ENCODE results near the gene CDC34.

CDC34 gene

DNA sequence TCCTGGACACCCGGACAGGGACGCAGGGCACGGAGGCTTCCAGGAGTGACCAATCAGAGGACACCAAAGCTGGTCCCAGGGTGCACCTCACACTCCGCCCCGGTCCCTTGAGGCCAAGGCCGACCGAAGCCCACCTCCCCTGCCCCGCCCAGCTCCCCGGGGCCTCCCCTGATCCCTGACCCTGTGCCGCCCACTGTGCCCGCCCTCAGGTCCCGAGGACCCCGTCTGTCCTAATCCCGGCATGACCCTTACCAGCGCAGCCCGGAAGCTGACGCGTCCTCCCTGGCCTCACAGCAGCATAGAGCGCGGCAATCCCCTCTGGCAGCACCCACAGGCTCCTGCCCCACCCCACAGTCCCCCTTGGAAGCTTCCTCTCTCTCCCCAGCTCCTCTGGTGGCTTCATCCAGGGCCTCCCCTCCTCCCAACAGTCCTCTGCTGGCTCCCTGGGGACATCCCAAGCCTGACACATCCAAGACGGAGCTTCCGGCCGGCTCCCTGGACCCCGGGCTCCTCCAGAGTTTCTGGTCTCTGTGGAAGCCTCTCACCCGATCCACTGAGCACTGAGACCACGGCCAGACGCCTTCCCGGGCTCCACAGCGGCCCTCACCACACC lies 7.4 kb upstream of the CDC34 start:
- no peak for DNase-seq

DNA sequence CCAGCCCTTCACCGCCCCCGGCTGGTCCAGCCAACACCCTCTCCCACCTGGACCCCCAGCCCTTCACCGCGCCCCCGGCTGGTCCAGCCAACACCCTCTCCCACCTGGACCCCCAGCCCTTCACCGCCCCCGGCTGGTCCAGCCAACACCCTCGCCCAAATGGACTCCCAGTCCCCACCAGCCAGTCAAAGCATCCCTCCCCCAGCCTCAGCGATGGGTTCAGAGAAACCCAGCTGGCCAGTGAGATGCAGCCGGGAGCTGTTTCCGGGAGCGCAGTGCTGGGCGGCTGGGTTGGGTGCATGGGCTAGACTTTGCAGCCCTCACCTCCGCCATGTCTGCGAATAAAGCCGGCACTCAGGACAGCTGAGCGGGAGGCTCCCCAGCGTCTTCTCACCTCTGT lies 6.5 kb upstream of the CDC34 start:
- DNase-seq: no peak

DNA sequence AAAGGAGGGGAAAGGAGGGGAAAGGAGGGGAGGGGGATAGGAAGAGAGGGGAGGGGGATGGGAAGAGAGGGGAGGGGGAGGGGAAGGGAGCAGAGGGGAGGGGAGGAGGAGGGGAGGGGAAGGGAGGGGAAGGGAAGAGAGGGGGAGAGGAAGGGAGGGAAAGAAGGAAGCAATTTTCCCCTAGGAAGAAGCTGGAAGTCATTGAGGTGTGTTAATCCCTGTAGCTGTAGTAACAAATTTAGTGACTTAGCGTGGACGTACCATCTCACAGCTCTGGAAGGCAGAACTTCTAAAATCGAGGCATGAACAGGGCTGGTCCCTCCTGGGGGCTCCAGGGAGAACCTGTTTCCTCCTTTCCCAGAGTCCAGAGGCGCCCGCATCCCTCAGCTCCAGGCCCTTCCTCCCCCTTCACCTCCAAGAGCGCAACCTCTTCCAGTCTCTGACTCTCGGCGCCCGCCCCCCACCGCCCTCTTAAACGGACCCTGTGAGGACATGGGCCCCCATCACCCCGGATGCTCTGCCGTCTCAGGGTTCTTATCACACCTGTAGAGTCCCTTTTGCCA lies 5.6 kb upstream of the CDC34 start:
- DNase-seq: no peak

DNA sequence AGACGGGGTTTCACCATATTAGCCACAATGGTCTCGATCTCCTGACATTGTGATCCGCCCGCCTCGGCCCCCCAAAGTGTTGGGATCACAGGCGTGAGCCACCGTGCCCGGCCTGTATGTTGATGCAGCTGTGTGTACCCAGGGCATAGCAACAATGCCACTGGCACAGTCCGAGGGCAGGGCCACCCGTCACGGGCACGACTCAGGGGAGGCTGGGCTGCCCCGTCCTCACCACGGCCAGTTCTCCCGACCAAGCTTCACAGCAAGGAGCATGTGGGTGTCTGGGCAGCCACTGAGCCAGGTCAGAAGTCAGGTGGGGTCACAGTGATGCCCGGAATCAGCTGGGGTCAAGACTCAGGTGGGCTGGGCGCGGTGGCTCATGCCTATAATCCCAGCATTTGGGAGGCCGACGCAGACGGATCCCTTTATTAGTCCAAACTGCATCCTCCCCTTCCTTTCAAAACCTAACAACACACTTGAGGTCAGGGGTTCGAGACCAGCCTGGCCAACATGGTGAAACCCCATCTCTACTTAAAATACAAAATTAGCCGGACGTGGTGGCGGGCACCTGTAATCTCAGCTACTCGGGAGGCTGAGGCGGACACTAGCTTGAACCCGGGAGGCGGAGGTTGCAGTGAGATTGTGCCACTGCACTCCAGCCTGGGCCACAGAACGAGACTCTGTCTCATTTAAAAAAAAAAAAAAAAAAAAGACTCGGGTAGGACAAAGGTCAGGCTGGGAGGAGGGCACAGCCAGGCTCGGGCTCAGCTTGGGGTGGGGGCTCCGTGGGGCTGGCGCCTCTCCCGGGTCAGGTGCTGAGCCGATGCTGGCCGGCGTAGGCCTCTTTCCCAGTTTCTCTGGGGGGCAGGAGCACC lies 1.2 kb upstream of the CDC34 start:
- DNase-seq: no peak

DNA sequence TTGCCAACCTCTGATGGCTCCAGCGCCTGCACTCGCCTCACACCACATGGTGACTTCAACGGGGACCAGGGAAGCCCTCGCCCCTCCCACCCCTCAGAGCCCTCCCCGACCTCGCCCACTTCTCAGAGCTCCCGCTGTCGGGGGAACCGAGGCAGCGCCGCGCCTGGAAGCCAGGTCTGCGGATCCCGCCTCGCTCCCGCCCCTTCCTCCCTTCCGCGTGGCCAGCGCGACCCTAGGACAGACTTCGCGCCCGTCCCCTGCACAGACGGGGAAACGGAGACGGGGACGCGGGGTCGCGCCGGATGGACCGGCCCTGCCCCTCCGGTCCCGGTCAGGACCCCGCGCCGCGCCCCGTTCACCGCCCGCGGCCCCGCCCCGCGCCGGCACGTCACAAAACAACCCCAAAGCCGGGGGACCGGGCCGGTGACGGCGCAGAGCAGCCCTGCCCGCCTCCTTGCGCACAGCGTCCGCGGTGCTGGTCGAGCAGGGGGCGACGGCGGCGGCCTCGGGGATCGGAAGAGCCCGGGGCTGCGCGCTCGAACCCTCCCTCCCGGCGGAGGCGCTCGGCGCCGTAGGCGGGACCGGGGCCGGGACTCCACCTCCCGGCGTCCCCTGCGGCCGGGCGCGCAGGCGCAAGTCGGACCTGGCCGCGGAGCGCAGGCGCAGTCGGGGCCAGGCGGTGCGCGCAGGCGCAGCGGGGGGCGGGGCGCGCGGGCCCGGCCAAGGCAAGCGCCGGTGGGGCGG lies 379 bp upstream of the CDC34 start:
- DNase-seq: peak; percentile 80

DNA sequence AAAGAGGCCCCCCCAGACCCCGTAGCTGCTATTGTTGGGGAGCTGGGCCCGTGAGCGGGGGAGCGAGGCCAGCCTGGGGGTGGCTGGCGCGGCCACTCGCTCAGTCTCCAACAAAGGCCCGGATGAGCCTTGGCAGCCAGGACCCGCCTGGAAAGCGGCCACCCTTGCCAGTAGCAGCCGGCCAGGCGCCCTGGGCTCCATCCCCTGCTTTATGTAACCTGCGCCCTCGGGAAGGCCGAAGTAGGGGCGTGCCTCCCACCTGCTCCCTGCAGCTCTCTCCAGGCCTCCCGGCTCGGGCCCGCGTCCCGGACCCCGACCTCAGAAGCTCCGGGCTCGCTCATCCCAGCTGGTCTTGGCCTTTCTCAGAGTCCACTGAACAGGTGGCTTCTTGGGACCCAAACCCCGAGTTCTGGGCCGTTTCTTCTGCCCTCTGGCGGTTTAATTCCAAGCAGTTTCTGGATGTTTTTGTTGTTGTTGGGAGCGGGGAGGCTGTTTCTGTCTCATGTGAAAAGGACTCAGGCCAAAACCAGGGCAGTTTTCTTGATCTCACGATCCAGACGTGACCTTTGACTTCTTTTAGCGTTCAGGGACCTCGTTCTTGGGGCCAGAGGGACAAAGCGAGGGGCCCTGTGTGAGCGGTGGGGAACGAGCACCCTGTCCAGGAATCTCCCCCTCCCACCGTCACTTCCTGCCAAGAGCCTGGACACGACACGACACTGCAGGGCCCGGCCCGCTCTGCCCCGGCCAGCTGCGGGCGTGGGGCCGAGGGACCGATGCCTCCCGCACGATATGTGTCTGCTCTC lies 1.2 kb downstream of the CDC34 start:
- DNase-seq: no peak

DNA sequence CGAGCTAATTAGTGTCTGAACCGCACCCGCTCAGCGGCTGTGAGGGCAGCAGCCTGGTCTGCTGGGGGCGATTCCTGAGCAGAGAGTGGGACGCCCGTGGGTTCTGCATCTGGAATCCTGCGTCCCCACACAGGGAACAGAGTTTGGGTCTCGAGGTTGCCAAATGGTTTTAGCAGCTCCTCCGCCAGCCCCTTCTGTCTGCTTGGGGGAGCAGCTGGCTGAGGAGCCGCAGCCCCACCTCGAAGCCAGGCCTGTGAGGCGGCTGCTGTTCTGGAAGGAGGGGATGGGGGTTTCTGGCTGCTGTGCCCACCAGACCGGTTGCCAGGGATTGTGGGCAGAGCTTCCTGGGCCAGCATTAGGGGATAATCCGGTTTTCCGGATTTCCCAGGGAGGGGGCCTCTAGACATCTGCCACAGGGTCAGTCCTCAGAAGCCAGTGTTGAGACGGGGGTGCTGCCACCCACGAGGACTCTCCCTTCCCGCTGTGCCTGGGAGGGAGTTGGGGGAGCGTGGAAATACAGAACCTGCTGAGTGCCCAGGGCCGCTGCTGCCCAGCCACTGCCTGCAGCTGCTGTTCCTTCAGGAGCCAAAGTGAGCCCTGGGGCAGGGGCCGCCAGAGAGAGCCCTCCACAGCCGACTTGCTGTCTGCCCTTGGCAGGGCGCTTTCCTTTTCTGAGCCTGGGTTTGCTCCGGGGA lies 2.0 kb downstream of the CDC34 start:
- no peak for DNase-seq

DNA sequence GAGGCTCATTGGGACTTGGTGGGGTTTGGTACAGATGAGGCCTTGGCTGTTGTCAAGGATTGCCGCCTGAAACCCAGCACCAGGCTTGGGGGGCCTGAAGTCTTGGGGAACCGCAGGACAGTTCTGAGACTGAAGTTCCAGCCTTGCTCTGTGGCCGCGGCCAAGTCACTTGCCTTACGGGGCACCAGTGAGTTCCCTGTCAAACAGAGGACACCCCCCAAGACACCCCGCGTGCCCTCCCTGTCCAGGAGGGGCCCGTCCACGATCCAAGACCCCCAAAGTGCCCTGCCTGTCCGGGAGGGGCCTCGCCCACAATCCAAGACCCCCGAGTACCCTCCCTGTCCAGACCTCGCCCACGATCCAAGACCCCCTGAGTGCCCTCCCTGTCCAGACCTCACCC lies 2.5 kb downstream of the CDC34 start:
- no peak for DNase-seq

DNA sequence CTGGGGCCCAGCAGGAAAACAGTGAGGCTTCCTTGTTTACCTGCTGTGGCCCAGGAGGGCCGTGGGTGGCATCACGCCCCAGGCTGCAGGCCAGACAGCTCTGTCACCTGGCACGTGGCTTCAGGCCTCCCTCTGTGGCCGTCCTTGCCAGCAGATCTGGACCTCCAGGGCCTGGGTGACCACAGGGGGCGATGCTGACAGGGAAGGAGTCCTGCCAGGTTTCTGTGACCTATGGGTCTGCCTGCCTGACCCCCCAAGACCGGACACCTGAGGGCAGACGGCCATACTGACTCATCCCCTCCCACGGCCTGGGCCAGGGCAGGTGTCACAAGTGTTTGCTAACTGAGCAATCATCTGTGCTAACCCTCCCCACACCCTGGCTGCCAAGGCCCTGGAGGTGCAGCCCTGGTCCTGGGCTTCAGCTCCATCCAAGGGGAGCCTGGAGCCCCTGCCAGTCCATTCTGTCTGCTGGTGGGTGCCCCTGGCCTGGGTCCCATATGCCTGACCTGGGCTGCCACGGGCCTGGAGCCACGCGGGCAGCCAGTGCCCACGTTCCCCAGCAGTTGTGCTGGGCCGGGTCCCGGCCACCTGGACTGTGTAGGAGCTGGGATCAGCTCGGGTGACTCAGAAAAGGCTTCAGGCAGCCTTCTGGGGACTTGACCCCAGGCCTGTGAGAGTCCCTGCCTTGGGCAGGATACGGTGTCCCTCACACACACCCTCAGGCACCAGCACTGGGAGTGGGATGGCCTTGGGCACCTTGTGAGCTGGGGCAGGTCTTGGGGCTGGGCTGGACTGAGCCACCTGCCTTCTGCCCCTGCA lies 3.7 kb downstream of the CDC34 start:
- no peak for DNase-seq

DNA sequence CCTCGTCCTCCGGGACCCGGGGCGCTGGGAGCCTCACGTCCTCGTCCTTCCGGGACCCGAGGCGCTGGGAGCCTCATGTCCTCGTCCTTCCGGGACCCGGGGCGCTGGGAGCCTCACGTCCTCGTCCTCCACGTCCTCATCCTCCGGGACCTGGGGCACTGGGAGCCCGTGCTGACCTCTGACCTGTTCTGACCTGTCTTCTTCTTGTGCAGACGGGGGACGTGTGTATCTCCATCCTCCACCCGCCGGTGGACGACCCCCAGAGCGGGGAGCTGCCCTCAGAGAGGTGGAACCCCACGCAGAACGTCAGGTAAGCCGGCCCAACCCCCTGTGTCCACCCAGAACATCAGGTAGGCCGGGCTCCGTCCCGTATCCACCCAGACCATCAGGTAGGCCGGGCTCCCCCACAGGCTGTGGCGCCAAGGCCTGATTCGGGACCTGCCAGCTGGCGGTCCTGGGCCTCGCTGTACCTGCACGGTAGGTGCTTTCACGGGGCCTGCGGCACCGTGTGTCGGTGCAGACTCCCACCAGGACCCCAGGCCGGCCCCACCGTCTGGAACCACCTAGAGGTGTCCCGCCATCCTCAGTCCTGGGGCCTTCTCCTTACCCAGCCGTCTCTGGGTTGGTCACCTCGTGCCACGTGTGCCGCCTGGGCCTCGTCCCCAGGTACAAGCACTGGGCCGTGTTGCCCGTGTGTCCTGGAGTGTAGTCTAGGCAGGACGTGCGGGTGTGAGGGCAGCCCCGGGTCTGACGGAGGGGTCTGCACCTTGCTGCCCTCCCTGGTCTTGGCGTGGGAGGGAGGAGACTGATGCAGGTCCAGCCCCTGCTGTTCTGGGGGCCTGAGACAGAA lies 4.7 kb downstream of the CDC34 start:
- no peak for DNase-seq

DNA sequence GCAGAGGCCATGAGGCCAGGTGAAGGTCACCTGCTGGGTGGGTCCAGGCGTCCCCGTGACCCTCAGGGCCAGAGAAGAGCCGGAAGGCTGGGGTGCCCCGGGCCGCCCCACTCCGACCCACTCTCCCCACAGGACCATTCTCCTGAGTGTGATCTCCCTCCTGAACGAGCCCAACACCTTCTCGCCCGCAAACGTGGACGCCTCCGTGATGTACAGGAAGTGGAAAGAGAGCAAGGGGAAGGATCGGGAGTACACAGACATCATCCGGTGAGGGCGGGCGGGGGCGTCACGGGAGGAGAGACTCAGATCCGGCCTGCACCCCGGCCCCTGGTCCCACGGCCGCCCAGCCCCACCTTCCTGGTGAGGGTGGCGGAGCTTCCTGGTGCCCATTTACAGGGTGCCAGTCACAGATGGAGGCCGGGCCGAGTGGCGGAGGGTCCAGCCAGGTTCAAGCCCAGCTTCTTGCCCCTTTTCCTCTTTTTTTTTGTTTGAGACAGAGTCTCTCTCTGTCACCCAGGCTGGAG lies 5.4 kb downstream of the CDC34 start:
- DNase-seq: no peak

DNA sequence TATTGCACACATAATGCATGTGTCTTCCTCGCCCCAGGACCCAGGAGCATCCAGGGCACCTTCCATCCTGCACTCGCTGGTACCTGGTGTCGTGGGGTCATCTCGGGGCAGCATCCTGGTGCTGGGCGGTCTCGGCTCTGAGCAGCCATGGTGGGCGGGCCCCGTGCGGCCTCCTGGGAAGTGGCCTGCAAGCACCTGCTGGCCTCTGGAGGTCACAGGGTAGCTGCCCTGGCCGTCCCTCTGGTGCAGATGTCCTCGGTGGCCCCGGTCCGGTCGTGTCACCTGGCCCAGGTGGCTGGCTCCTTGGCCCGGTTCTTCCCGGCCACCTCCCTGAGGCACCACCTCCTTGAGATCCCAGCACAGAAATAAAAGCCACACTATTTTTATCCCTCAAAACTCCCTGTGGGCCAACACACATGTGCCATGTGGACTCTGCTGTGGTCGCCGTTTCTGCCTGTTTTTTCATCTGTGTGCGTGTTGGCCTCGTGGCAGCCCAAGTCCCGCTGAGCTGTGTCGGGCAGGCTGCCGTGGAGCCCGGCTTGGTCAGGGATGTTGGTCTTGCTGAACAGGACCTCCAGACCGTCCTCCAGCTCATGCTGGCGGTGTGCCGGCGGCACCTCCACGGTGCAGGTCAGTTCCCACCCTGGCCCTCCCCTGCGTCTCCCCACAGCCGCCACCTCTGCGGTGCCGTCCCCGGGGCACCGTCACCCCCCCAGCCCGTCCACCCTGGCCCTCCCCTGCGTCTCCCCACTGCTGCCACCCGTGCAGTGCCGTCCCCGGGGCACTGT lies 7.3 kb downstream of the CDC34 start:
- DNase-seq: no peak

DNA sequence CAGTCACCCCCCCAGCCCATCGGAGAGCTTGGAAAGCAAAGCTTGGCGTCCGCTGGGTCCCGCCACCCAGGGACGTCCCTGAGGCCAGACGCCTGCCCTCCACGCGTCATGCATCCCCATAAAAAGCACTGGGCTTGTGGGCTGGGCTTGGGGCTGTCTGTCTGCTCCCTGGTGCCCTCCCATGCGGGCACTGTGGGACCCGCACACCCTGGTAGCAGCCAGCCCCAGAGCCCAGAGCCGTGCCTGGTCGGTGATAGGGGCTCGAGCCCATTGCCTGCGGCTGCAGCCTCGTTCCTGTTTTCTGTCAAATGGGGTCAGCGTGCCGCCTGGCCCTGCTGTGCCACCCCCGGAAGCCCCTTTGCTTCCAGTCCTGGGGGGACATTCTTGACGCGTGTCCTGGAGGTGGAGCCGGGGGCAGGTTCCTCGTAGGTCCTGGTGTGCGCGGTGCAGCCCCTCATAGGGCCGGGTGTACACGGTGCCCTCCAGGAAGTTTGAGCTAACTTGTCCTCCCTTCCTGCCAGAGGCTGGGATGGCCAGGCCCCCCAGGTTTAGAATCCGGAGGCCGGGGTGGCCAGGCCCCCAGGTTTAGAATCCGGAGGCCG lies 8.0 kb downstream of the CDC34 start:
- DNase-seq: no peak

DNA sequence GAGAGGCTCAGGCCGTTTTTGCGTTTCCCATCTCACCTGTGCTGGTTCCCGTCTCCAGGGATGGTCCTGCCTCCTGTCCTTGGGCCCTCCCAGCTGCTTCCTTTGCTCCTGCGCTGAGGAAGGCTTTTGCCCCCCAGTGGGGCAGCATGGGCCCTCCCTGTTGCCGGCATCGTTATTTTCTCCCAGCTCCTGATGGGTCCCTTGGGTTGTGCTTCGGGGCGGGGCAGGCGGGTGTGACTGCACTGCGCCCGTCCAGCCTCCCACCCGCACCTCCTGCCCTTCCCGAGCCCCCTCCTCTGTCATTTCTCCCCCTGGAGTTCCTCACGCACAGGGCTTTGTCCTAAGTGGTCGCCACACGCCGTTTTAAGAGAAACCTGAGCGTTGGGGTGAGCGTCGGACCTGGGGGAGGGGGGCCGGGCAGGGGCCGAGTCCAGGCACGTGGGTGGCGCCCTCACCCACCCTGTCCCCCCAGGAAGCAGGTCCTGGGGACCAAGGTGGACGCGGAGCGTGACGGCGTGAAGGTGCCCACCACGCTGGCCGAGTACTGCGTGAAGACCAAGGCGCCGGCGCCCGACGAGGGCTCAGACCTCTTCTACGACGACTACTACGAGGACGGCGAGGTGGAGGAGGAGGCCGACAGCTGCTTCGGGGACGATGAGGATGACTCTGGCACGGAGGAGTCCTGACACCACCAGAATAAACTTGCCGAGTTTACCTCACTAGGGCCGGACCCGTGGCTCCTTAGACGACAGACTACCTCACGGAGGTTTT lies 9.5 kb downstream of the CDC34 start:
- DNase-seq: no peak

DNA sequence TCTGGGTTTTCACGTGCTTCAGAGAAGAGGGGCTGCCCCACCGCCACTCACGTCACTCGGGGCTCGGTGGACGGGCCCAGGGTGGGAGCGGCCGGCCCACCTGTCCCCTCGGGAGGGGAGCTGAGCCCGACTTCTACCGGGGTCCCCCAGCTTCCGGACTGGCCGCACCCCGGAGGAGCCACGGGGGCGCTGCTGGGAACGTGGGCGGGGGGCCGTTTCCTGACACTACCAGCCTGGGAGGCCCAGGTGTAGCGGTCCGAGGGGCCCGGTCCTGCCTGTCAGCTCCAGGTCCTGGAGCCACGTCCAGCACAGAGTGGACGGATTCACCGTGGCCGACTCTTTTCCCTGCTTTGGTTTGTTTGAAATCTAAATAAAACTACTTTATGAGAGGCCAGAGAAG lies 10.1 kb downstream of the CDC34 start:
- no peak for DNase-seq

DNA sequence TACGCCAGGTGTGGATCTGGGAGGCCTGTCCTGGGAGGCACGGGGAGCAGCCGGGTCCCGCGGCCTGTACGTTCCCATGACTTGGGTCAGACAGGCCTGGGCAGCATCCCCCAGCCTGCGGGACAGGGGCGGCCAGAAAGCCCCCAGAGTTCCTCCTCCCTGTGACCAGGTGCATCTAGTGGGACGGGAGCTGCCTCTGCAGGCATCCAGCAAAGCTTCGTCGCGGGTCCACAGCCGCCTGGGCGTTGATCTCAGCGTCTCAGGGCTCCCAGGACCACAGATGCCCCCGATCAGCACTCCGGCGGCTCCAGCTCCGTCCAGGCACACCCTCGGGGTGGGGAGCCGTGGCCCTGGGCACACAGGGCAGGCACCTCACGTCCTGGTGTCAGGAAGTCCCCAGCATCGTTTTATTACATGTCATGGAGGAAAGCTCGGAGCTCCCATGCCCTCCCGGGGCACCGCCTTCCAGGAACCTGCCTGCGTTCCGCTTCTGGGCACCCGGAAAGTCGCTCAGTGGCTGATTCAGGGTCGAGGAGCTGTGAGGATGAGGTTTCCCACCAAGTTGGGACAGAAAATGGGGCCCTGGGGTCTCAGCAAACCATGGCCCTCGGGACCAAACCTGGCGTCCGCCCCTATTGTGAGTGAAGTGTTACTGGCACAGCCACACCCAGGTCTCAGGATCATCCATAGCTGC lies 10.8 kb downstream of the CDC34 start:
- DNase-seq: no peak

Measured in activated gamma-delta T cell treated with Interleukin-2 at 50 U/mL for 16 hours (primary cell).